ENCODE data around the gene MRPL10.

- no peak for TF ChIP-seq JUN (IDR thresholded peaks at IDR 0.05)
- TF ChIP-seq HOXA7 (CRISPR knock-in tag; IDR thresholded peaks at IDR 0.05): no peak
- no peak for TF ChIP-seq CTCF (IDR thresholded peaks at IDR 0.05)
- no peak for TF ChIP-seq USF2 (IDR thresholded peaks at IDR 0.05)
- TF ChIP-seq CEBPB (IDR thresholded peaks at IDR 0.05): no peak
- TF ChIP-seq EHF (CRISPR knock-in tag; IDR thresholded peaks at IDR 0.05): no peak
- TF ChIP-seq POLR2A (IDR thresholded peaks at IDR 0.05; ENCODE audit: low read length): no peak
- TF ChIP-seq PHF8 (IDR thresholded peaks at IDR 0.05; ENCODE audit: borderline replicate concordance, low read depth): no peak
- TF ChIP-seq SMC3 (IDR thresholded peaks at IDR 0.05): no peak
- TF ChIP-seq HOXB5 (CRISPR knock-in tag; IDR thresholded peaks at IDR 0.05): no peak
- TF ChIP-seq RCOR1 (IDR thresholded peaks at IDR 0.05; ENCODE audit: low read depth, low read length): no peak
- no peak for TF ChIP-seq REST (IDR thresholded peaks at IDR 0.05)
These were observed 38.4 kb downstream of the MRPL10 start for GRCh38 chr17:47792979-47793378.
